Left lung (tissue), 10 donors: ENCODE results near the gene CDX2. TPM values are rescaled to one million over a fixed set of nuclear protein-coding genes. Genes with fewer than 3 reads are reported as not detected.

Source experiments
- ATAC-seq: fragments of 200-7000 bp; cut with Tn5 transposase; one replicate; pipeline ENCODE4 v1.9.1; 2020; ENCODE audit warnings: moderate library complexity
- DNase-seq, 4 donors: peaks; one replicate each; pipeline ENCODE4 v3.0.0-alpha.2; 2013 to 2020
- H3K27ac ChIP-seq, 2 donors: fragments of 200-600 bp; sonication (generic) in 1 of 2; one replicate each; pipeline versions ENCODE4 v1.5.0 to v1.8.0; 2020 to 2021
- H3K27me3 ChIP-seq, 2 donors: fragments of 200-600 bp; sonication (generic) in 1 of 2; one replicate each; pipeline versions ENCODE4 v1.5.0 to v1.8.0; 2020 to 2021
- H3K36me3 ChIP-seq, 2 donors: fragments of 200-600 bp; sonication (generic) in 1 of 2; one replicate each; pipeline versions ENCODE4 v1.5.0 to v1.8.0; 2020 to 2021
- H3K4me1 ChIP-seq, 2 donors: fragments of 200-600 bp; one replicate each; pipeline ENCODE4 v1.8.0; 2021
- H3K4me3 ChIP-seq, 2 donors: fragments of 200-600 bp; sonication (generic) in 1 of 2; one replicate each; pipeline versions ENCODE4 v1.5.0 to v1.8.0; 2020 to 2021; ENCODE audit warnings: mild to moderate bottlenecking in 1 of 2
- H3K9me3 ChIP-seq, 2 donors: fragments of 200-600 bp; sonication (generic) in 1 of 2; one replicate each; pipeline versions ENCODE4 v1.5.0 to v1.8.0; 2020 to 2021
- intact Hi-C, 2 donors: fragments of 100-400 bp; cut with DNase I; formaldehyde crosslinking; loops; one replicate each; pipeline versions ENCODE4 v1.11.2 to v1.14.2; 2022
- polyA plus RNA-seq, 6 donors: library from polyadenylated mRNA; unstranded; fragments of 120-200 nt; gene quantifications; one replicate each; pipeline ENCODE4 v1.2.1, GENCODE V29; 2013; ENCODE audit not compliant: insufficient read length in 6 of 6
- total RNA-seq, 2 donors: library from RNA; stranded (reverse); fragmentation: NEBNext Ultra II Directional; extraction: Animal tissue kit (Norgen Biotek cat#: 25700); gene quantifications; one replicate each; pipeline ENCODE4 v1.2.1, GENCODE V29; 2021
- TF ChIP-seq, protein P1 (sequence below), 2 donors: fragments of 200-600 bp; sonication (generic) in 1 of 2; IDR thresholded peaks; one replicate each; pipeline versions ENCODE4 v1.5.0 to v1.8.0; 2021; ENCODE audit warnings: antibody characterized with exemption in 2 of 2
- donor health status: DM: no; HTN: yes; CAD: no.
- donor health status: DM: no; HTN: no; CAD: no.

CDX2 gene
- total and polyA plus RNA-seq, 8 donors = not detected

DNA sequence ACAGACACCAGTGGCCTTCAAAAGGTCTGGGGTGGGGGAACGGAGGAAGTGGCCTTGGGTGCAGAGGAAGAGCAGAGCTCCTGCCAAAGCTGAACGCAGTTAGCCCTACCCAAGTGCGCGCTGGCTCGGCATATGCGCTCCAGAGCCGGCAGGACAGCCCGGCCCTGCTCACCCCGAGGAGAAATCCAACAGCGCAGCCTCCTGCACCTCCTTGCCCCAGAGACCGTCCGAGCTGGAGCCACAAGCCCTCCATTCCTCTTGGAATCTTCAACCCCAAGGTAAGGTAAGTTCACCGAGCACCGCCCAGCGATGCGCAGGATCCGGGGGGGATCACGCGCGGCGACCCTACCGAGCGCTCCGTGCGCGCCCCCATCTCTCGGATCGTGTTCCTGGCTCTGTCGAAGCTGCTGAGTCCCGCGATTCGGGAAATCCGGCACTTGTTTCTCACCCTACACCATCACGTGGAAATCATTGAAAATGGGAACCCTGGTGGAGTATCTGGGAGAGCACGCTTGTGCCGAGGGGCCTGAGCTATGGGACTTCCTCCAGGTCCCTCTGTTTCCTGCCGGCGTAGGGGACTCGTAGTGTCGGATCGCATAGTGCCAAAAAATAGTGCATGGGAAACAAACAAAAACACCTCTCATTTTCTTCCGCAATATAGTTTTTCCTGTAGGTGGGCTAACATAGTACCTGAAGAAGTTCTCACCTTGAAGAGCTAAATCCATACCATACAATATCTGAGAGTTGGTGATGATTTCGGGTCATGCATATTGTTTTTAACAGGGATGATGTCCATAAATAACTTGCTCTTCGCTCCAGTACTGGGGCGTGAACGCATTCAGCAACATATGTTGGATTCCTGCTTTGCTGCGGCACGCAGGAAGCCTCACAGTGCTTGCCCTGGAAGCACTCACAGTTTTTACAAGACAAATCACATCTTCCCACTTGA is 40.0 kb downstream of the CDX2 start:
- Histone ChIP-seq H3K27me3 (peaks cover 75 to 100% of the 10 kb centered on the region in 2 donors), H3K36me3 (no peaks in the 10 kb centered on the region), H3K4me1 (no peaks in the 10 kb centered on the region), H3K9me3 (no peaks in the 10 kb centered on the region), H3K4me3 (no peak overlapping the region), H3K27ac (no peak overlapping the region)
- no peak for DNase-seq
- intact Hi-C loops = no loop called here
- TF ChIP-seq, protein P1, sequence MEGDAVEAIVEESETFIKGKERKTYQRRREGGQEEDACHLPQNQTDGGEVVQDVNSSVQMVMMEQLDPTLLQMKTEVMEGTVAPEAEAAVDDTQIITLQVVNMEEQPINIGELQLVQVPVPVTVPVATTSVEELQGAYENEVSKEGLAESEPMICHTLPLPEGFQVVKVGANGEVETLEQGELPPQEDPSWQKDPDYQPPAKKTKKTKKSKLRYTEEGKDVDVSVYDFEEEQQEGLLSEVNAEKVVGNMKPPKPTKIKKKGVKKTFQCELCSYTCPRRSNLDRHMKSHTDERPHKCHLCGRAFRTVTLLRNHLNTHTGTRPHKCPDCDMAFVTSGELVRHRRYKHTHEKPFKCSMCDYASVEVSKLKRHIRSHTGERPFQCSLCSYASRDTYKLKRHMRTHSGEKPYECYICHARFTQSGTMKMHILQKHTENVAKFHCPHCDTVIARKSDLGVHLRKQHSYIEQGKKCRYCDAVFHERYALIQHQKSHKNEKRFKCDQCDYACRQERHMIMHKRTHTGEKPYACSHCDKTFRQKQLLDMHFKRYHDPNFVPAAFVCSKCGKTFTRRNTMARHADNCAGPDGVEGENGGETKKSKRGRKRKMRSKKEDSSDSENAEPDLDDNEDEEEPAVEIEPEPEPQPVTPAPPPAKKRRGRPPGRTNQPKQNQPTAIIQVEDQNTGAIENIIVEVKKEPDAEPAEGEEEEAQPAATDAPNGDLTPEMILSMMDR (IDR thresholded peaks at IDR 0.05) = no peak
- ATAC-seq = no peak

DNA sequence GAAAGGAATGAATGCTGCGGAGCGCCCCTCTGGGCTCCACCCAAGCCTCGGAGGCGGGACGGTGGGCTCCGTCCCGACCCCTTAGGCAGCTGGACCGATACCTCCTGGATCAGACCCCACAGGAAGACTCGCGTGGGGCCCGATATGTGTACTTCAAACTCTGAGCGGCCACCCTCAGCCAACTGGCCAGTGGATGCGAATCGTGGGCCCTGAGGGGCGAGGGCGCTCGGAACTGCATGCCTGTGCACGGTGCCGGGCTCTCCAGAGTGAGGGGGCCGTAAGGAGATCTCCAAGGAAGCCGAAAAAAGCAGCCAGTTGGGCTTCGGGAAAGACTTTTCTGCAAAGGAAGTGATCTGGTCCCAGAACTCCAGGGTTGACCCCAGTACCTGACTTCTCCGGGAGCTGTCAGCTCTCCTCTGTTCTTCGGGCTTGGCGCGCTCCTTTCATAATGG is 40.7 kb downstream of the CDX2 start:
- H3K4me1 ChIP-seq = no peaks in the 10 kb centered on the region
- no peak overlapping the region for H3K4me3 ChIP-seq
- H3K27ac ChIP-seq = no peak overlapping the region
- DNase-seq (no peak), ATAC-seq (no peak)
- intact Hi-C loops = no loop called here
- H3K36me3 ChIP-seq = no peaks in the 10 kb centered on the region
- H3K27me3 ChIP-seq = peaks cover 82 to 100% of the 10 kb centered on the region in 2 donors
- H3K9me3 ChIP-seq = no peaks in the 10 kb centered on the region
- TF ChIP-seq, protein P1 (IDR thresholded peaks at IDR 0.05) = no peak

DNA sequence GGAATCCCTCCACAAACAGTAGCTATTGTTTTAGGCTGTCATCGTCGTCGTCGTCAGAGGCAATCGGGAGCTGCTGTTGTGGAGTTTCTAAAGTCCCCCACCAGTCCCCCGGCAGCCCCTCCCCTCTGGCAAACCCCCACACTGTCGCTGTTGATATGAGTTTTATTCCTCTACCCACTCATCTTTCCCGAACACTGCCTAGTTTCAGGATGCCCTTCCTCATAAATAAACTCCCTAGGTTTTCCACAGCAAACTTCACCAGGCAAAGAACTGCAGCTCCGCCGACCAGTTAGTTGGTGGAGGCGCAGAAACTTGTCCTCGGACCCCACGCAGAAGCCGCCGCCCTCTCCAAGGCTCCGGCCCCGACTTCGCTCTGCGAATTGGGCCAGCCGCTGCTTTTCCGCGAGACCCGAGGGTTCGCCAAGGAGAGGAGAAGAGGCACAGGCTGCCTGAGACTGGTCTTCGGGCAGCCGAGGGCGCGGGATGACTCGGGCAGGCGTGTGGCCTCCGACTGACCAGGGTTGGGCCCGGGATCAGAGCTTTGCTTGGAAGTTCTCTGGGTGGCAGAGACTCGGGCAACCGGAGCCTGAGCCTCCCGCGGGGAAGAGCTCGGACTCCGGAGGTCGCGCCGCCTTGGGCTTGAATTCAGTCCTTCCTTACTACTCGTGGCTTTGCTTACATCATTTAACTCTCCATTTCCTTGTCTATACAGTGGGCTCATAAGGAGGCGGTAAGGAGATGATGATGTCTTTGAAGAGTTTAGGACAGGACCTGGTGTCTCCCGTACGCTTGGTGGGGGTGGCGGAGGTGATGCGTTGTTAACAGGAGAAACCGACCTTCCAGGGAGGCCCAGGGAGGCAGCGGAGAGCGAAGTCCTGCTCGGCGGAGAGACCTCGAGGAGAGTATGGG is 41.4 kb downstream of the CDX2 start:
- Histone ChIP-seq H3K9me3 (no peaks in the 10 kb centered on the region), H3K36me3 (no peaks in the 10 kb centered on the region), H3K27ac (no peak overlapping the region), H3K27me3 (peaks cover 89 to 100% of the 10 kb centered on the region in 2 donors), H3K4me3 (no peak overlapping the region), H3K4me1 (no peaks in the 10 kb centered on the region)
- intact Hi-C loops = no loop called here
- TF ChIP-seq, protein P1 (IDR thresholded peaks at IDR 0.05) = no peak
- ATAC-seq (no peak), DNase-seq (no peak)

DNA sequence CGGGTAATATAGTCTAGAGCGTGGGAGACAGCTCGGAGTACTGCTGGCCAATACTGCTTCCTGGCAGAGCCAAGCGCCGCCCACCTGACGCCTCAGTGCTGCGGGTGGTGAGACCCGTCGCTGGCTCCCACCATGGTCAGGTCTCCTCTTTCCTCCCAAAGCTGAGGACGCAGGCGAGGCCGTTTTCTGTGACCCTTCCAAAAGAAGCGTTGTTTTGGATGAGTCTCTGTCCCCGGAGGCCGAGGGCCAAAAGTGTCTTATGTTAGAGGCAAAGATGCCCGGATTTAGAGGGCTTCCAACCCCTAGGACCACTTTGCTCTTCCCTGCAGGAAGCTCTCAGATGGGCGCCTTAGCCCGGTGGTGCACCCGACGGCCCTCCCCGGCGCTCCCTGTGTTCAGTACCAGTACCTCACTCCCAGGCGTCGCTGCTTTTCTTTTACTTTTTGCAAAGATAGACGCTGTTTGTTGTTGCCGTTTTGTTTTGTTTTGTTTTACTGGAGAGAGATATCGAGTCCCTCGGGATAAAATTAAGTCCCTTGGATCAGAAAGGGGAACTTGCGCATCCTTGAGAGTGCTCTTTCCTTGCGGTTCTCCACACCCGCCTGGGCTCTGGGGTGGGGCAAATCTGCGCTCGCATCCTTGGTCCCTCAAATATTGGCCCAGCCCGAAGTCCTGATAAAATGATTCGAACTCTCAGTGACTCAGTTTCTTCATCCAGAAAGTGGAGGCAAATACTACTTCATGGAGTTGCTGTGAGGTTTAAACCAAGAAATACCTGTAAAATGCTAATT is 42.3 kb downstream of the CDX2 start:
- DNase-seq (no peak), ATAC-seq (no peak)
- peaks cover 97 to 100% of the 10 kb centered on the region in 2 donors for H3K27me3 ChIP-seq
- intact Hi-C loops = no loop called here
- no peaks in the 10 kb centered on the region for H3K4me1 ChIP-seq
- no peak overlapping the region for H3K4me3 ChIP-seq
- no peak overlapping the region for H3K27ac ChIP-seq
- TF ChIP-seq, protein P1 (IDR thresholded peaks at IDR 0.05) = no peak
- H3K36me3 ChIP-seq = no peaks in the 10 kb centered on the region
- no peaks in the 10 kb centered on the region for H3K9me3 ChIP-seq
